Measurements from ENCODE around the gene LIN28A.

DNA sequence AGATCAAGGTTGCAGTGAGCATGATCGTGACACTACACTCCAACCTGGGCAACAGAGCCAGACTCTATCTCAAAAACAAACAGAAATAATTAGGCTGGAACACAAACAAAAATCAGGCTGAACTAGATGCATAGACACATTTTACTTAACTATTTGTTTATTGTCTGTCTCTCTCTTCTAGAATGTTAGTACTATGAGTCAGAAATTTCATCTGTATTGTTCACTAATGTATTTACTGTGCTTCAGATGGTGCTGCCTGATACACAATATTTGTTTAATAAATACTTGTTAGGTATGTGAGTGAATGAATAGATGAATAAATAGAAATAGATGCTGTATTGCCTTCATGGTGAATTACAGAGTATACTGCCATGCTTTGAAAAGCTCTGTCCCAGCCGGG lies 6.0 kb upstream of the LIN28A start:
- no peak for TF ChIP-seq ZNF362 (tag by site-specific recombination; IDR thresholded peaks at IDR 0.05)
- TF ChIP-seq, protein P1, sequence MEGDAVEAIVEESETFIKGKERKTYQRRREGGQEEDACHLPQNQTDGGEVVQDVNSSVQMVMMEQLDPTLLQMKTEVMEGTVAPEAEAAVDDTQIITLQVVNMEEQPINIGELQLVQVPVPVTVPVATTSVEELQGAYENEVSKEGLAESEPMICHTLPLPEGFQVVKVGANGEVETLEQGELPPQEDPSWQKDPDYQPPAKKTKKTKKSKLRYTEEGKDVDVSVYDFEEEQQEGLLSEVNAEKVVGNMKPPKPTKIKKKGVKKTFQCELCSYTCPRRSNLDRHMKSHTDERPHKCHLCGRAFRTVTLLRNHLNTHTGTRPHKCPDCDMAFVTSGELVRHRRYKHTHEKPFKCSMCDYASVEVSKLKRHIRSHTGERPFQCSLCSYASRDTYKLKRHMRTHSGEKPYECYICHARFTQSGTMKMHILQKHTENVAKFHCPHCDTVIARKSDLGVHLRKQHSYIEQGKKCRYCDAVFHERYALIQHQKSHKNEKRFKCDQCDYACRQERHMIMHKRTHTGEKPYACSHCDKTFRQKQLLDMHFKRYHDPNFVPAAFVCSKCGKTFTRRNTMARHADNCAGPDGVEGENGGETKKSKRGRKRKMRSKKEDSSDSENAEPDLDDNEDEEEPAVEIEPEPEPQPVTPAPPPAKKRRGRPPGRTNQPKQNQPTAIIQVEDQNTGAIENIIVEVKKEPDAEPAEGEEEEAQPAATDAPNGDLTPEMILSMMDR (tag by site-specific recombination; IDR thresholded peaks at IDR 0.05), result no peak
- TF ChIP-seq ZNF211 (tag by site-specific recombination; IDR thresholded peaks at IDR 0.05; ENCODE audit: low read depth), result no peak
- TF ChIP-seq ZNF155 (tag by site-specific recombination; IDR thresholded peaks at IDR 0.05), result no peak
- no peak for TF ChIP-seq SP2 (tag by site-specific recombination; IDR thresholded peaks at IDR 0.05)
- no peak for TF ChIP-seq ZNF202 (tag by site-specific recombination; IDR thresholded peaks at IDR 0.05; ENCODE audit: borderline replicate concordance)
- TF ChIP-seq ZBTB7A (tag by site-specific recombination; IDR thresholded peaks at IDR 0.05; ENCODE audit: low read depth), result no peak
- no peak for TF ChIP-seq KLF1 (tag by site-specific recombination; IDR thresholded peaks at IDR 0.05)
- TF ChIP-seq ZNF274 (IDR thresholded peaks at IDR 0.05; ENCODE audit: low read length), result no peak
- TF ChIP-seq ZNF274 (tag by site-specific recombination; IDR thresholded peaks at IDR 0.05; ENCODE audit: borderline replicate concordance), result no peak
- TF ChIP-seq ZNF48 (tag by site-specific recombination; IDR thresholded peaks at IDR 0.05), result no peak
- TF ChIP-seq, protein P2, sequence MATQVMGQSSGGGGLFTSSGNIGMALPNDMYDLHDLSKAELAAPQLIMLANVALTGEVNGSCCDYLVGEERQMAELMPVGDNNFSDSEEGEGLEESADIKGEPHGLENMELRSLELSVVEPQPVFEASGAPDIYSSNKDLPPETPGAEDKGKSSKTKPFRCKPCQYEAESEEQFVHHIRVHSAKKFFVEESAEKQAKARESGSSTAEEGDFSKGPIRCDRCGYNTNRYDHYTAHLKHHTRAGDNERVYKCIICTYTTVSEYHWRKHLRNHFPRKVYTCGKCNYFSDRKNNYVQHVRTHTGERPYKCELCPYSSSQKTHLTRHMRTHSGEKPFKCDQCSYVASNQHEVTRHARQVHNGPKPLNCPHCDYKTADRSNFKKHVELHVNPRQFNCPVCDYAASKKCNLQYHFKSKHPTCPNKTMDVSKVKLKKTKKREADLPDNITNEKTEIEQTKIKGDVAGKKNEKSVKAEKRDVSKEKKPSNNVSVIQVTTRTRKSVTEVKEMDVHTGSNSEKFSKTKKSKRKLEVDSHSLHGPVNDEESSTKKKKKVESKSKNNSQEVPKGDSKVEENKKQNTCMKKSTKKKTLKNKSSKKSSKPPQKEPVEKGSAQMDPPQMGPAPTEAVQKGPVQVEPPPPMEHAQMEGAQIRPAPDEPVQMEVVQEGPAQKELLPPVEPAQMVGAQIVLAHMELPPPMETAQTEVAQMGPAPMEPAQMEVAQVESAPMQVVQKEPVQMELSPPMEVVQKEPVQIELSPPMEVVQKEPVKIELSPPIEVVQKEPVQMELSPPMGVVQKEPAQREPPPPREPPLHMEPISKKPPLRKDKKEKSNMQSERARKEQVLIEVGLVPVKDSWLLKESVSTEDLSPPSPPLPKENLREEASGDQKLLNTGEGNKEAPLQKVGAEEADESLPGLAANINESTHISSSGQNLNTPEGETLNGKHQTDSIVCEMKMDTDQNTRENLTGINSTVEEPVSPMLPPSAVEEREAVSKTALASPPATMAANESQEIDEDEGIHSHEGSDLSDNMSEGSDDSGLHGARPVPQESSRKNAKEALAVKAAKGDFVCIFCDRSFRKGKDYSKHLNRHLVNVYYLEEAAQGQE (tag by site-specific recombination; IDR thresholded peaks at IDR 0.05), result no peak
- TF ChIP-seq, protein P3, sequence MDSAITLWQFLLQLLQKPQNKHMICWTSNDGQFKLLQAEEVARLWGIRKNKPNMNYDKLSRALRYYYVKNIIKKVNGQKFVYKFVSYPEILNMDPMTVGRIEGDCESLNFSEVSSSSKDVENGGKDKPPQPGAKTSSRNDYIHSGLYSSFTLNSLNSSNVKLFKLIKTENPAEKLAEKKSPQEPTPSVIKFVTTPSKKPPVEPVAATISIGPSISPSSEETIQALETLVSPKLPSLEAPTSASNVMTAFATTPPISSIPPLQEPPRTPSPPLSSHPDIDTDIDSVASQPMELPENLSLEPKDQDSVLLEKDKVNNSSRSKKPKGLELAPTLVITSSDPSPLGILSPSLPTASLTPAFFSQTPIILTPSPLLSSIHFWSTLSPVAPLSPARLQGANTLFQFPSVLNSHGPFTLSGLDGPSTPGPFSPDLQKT (IDR thresholded peaks at IDR 0.05; ENCODE audit: borderline replicate concordance, low read depth, low read length), result no peak
- TF ChIP-seq, protein P4, sequence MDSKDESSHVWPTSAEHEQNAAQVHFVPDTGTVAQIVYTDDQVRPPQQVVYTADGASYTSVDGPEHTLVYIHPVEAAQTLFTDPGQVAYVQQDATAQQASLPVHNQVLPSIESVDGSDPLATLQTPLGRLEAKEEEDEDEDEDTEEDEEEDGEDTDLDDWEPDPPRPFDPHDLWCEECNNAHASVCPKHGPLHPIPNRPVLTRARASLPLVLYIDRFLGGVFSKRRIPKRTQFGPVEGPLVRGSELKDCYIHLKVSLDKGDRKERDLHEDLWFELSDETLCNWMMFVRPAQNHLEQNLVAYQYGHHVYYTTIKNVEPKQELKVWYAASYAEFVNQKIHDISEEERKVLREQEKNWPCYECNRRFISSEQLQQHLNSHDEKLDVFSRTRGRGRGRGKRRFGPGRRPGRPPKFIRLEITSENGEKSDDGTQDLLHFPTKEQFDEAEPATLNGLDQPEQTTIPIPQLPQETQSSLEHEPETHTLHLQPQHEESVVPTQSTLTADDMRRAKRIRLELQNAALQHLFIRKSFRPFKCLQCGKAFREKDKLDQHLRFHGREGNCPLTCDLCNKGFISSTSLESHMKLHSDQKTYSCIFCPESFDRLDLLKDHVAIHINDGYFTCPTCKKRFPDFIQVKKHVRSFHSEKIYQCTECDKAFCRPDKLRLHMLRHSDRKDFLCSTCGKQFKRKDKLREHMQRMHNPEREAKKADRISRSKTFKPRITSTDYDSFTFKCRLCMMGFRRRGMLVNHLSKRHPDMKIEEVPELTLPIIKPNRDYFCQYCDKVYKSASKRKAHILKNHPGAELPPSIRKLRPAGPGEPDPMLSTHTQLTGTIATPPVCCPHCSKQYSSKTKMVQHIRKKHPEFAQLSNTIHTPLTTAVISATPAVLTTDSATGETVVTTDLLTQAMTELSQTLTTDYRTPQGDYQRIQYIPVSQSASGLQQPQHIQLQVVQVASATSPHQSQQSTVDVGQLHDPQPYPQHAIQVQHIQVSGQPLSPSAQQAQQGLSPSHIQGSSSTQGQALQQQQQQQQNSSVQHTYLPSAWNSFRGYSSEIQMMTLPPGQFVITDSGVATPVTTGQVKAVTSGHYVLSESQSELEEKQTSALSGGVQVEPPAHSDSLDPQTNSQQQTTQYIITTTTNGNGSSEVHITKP (tag by site-specific recombination; IDR thresholded peaks at IDR 0.05), result no peak

All from HEK293 (cell line).